ENCODE measurements around the gene CPE. TPM values are rescaled to one million over a fixed set of nuclear protein-coding genes. Genes with fewer than 3 reads are reported as not detected.

CPE gene
- total and polyA plus RNA-seq, 12 donors: 24.8 to 272 (median 117) TPM

DNA sequence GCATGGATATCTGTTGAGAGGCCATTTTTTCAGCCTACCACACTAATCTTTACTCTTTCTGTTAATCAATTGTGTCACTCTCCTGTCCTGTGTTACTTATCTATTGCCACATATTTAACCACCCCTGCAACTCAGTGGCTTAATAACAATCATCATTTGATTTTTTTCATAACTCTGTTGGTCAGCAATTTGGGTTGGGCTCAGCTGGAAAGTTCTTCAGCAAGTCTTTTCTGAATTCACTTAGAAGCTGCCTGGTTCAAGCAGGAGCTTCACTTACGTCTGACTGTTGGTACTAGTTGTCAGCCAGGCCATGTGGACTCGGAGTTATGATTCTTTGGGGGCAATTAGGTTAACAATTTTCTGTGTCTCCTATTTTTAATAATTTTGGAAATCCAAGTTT is 50.1 kb downstream of the CPE start:
- H3K36me3 ChIP-seq (replicated peaks in 1 of 2): no peaks in the 10 kb centered on the region
- no peak overlapping the region for H3K27ac ChIP-seq
- intact Hi-C loops (cut with DNase I): no loop called here
- no peaks in the 10 kb centered on the region for H3K4me1 ChIP-seq (replicated peaks in 1 of 2)
- H3K9me3 ChIP-seq (replicated peaks in 1 of 3): no peaks in the 10 kb centered on the region
- 64 to 91% (median 79%) methylated on average over 2 of the region's 2 CpGs for WGBS, 4 donors
- no peak for DNase-seq
- H3K4me3 ChIP-seq: no peak overlapping the region
- no peak for TF ChIP-seq POLR2A (IDR thresholded peaks at IDR 0.05)
- TF ChIP-seq, protein P1, sequence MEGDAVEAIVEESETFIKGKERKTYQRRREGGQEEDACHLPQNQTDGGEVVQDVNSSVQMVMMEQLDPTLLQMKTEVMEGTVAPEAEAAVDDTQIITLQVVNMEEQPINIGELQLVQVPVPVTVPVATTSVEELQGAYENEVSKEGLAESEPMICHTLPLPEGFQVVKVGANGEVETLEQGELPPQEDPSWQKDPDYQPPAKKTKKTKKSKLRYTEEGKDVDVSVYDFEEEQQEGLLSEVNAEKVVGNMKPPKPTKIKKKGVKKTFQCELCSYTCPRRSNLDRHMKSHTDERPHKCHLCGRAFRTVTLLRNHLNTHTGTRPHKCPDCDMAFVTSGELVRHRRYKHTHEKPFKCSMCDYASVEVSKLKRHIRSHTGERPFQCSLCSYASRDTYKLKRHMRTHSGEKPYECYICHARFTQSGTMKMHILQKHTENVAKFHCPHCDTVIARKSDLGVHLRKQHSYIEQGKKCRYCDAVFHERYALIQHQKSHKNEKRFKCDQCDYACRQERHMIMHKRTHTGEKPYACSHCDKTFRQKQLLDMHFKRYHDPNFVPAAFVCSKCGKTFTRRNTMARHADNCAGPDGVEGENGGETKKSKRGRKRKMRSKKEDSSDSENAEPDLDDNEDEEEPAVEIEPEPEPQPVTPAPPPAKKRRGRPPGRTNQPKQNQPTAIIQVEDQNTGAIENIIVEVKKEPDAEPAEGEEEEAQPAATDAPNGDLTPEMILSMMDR (IDR thresholded peaks at IDR 0.05): no peak
- no peaks in the 10 kb centered on the region for H3K27me3 ChIP-seq

DNA sequence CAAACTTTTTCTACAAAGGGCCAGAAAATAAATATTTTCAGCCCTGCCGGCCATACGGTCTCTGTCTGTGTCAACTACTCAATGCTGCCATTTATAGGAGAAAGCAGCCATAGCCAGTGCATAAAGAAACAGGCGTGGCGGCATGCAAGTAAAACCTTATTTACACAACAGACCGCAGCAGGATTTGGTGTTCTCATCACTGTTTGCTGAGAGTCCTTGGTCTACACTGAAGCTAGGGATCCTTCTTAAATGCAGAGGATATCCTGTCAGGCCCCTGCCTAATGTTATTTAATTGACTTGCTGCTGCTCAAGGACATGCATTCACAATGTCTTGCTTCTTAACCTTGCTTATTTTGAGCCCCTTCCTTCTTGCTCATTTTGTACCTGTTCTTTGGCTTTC is 54.7 kb downstream of the CPE start:
- 92 to 96% (median 94%) methylated on average over 5 of the region's 5 CpGs for WGBS, 4 donors

DNA sequence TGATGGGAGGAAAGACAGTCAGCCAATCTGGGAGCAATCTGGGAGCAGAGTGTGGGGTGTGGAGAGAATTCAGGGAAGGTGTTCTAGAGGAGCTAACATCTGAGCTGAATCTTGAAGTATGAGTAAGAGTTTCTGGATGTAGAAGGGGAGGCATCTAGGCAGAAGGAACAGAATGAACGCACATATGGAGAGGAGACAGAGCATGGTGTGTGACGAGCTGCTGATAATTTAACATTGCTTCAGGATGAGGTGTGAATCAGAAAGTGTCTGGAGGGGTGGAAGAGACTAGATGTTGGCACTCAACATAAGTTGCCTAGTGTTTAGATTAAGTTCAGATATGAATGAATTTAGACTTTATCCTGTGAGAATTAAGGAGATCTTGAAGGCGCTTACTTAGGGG is 58.9 kb downstream of the CPE start:
- WGBS, 4 donors: 83 to 92% (median 87%) methylated on average over 3 of the region's 3 CpGs
- Histone ChIP-seq H3K4me1 (replicated peaks in 1 of 2) (peaks cover 0 to 6% of the 10 kb centered on the region in 2 donors), H3K4me3 (no peak overlapping the region), H3K9me3 (replicated peaks in 1 of 3) (no peaks in the 10 kb centered on the region), H3K36me3 (replicated peaks in 1 of 2) (no peaks in the 10 kb centered on the region), H3K27ac (no peak overlapping the region), H3K27me3 (no peaks in the 10 kb centered on the region)
- TF ChIP-seq, protein P1 (IDR thresholded peaks at IDR 0.05): no peak
- TF ChIP-seq POLR2A (IDR thresholded peaks at IDR 0.05): no peak
- intact Hi-C loops (cut with DNase I): no loop called here
- DNase-seq: no peak

More for the DNA sequence above, 54.7 kb downstream of the CPE start:
- H3K36me3 ChIP-seq (replicated peaks in 1 of 2): no peaks in the 10 kb centered on the region
- no peaks in the 10 kb centered on the region for H3K9me3 ChIP-seq (replicated peaks in 1 of 3)
- no peak overlapping the region for H3K27ac ChIP-seq
- TF ChIP-seq, protein P1 (IDR thresholded peaks at IDR 0.05): no peak
- TF ChIP-seq POLR2A (IDR thresholded peaks at IDR 0.05): no peak
- intact Hi-C loops (cut with DNase I): no loop called here
- H3K4me3 ChIP-seq: no peak overlapping the region
- no peaks in the 10 kb centered on the region for H3K27me3 ChIP-seq
- no peak for DNase-seq
- H3K4me1 ChIP-seq (replicated peaks in 1 of 2): no peaks in the 10 kb centered on the region

DNA sequence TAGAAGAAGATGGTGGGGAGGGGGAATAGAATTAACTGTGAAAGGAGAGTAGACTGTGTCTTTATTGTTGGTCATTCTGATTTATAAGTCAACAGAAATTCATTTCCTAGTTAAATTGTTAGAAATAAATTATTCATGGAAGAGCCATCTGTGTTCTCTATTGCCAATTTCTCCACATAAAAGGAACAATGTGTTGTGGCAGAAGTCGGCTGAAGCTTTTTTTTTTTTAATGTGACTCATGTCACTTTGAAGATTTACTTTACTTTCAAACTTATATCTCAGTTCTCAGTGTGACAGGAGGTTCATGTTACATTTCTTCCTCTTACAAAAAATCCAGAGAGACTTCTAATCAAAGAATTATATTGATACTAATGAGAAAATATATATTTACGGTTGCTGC is 60.5 kb downstream of the CPE start:
- H3K36me3 ChIP-seq (replicated peaks in 1 of 2): no peaks in the 10 kb centered on the region
- no peak for DNase-seq
- no peaks in the 10 kb centered on the region for H3K9me3 ChIP-seq (replicated peaks in 1 of 3)
- no peak overlapping the region for H3K27ac ChIP-seq
- no peaks in the 10 kb centered on the region for H3K27me3 ChIP-seq
- intact Hi-C loops (cut with DNase I): no loop called here
- WGBS, 4 donors: 49 to 55% (median 51%) methylated on average over 2 of the region's 2 CpGs
- H3K4me1 ChIP-seq (replicated peaks in 1 of 2): peaks cover 0 to 6% of the 10 kb centered on the region in 2 donors
- H3K4me3 ChIP-seq: no peak overlapping the region
- TF ChIP-seq POLR2A (IDR thresholded peaks at IDR 0.05): no peak
- TF ChIP-seq, protein P1 (IDR thresholded peaks at IDR 0.05): no peak

Measured in adrenal gland (tissue), 12 donors.